Measurements from ENCODE around the gene KRT40. TPM values are rescaled to one million over a fixed set of nuclear protein-coding genes. Genes with fewer than 3 reads are reported as not detected.

The KRT40 gene
- total and polyA plus RNA-seq, 3 donors from 2014 or later, result 0.16 to 0.45 TPM; not detected in 1

- 90 to 95% methylated on average over 3 of the region's 3 CpGs for WGBS, 2 donors
- intact Hi-C loops (cut with DNase I; ENCODE audit: low total_unique reads), result no loop called here
- no peak for TF ChIP-seq CTCF (IDR thresholded peaks at IDR 0.05)
- no peak for TF ChIP-seq POLR2A (IDR thresholded peaks at IDR 0.05)
- DNase-seq, result no peak
- no peak overlapping the region for H3K27ac ChIP-seq
- H3K27me3 ChIP-seq, result no peaks in the 10 kb centered on the region
- no peaks in the 10 kb centered on the region for H3K9me3 ChIP-seq
- no peak overlapping the region for H3K4me3 ChIP-seq
- peaks cover 6% of the 10 kb centered on the region for H3K4me1 ChIP-seq
- no peaks in the 10 kb centered on the region for H3K36me3 ChIP-seq (ENCODE audit: low read depth, missing control alignments)
Measured at GRCh38 chr17:40974366-40974765, 9.8 kb downstream of the KRT40 start.

- Histone ChIP-seq H3K4me3 (no peak overlapping the region), H3K27me3 (no peaks in the 10 kb centered on the region), H3K9me3 (no peaks in the 10 kb centered on the region), H3K27ac (no peak overlapping the region), H3K36me3 (ENCODE audit: low read depth, missing control alignments) (no peaks in the 10 kb centered on the region), H3K4me1 (no peaks in the 10 kb centered on the region)
- TF ChIP-seq CTCF (IDR thresholded peaks at IDR 0.05) (no peak), POLR2A (IDR thresholded peaks at IDR 0.05) (no peak)
- intact Hi-C loops (cut with DNase I; ENCODE audit: low total_unique reads), result no loop called here
- WGBS, 2 donors, result 88 to 94% methylated on average over 1 of the region's 1 CpG
- no peak for DNase-seq
Measured at GRCh38 chr17:40967582-40967981, 16.5 kb downstream of the KRT40 start.

GRCh38 chr17:40966848-40967247, 17.3 kb downstream of the KRT40 start, which contains the start of gene KRT39:
Gene KRT39, minus strand, starts transcription at chr17:40966948. Its CDS starts 92 bp downstream, at chr17:40966856.
- Histone ChIP-seq H3K9me3 (no peaks in the 10 kb centered on the region), H3K27me3 (no peaks in the 10 kb centered on the region), H3K4me1 (no peaks in the 10 kb centered on the region), H3K36me3 (ENCODE audit: low read depth, missing control alignments) (no peaks in the 10 kb centered on the region), H3K27ac (no peak within 1 kb of the TSS), H3K4me3 (no peak within 1 kb of the TSS)
- WGBS, 2 donors, result 76 to 77% methylated on average over 1 of the region's 1 CpG
- no peak for TF ChIP-seq POLR2A (IDR thresholded peaks at IDR 0.05)
- TF ChIP-seq CTCF (IDR thresholded peaks at IDR 0.05), result no peak
- intact Hi-C loops (cut with DNase I; ENCODE audit: low total_unique reads), result no loop called here
- DNase-seq, result no peak

- TF ChIP-seq CTCF (IDR thresholded peaks at IDR 0.05), result peak; percentile 17 to 72 (median 56)
- TF ChIP-seq POLR2A (IDR thresholded peaks at IDR 0.05), result no peak
- 57 to 69% methylated on average over 1 of the region's 1 CpG for WGBS, 2 donors
- H3K4me1 ChIP-seq, result no peaks in the 10 kb centered on the region
- intact Hi-C loops (cut with DNase I; ENCODE audit: low total_unique reads), result no loop called here
- no peaks in the 10 kb centered on the region for H3K36me3 ChIP-seq (ENCODE audit: low read depth, missing control alignments)
- H3K27ac ChIP-seq, result no peak overlapping the region
- no peaks in the 10 kb centered on the region for H3K9me3 ChIP-seq
- DNase-seq, result no peak
- H3K4me3 ChIP-seq, result no peak overlapping the region
- no peaks in the 10 kb centered on the region for H3K27me3 ChIP-seq
Measured at GRCh38 chr17:40963838-40964237, 20.3 kb downstream of the KRT40 start.

- intact Hi-C loops (cut with DNase I; ENCODE audit: low total_unique reads), result no loop called here
- no peak for TF ChIP-seq POLR2A (IDR thresholded peaks at IDR 0.05)
- no peak for TF ChIP-seq CTCF (IDR thresholded peaks at IDR 0.05)
- Histone ChIP-seq H3K4me1 (no peaks in the 10 kb centered on the region), H3K27me3 (no peaks in the 10 kb centered on the region), H3K4me3 (no peak overlapping the region), H3K9me3 (no peaks in the 10 kb centered on the region), H3K27ac (no peak overlapping the region), H3K36me3 (ENCODE audit: low read depth, missing control alignments) (no peaks in the 10 kb centered on the region)
- DNase-seq, result no peak
- 95% methylated on average over 4 of the region's 4 CpGs for WGBS, 2 donors
Measured at GRCh38 chr17:40962059-40962561, 22.0 kb downstream of the KRT40 start.
